ENCODE data around the gene SAP25. TPM values are rescaled to one million over a fixed set of nuclear protein-coding genes. Genes with fewer than 3 reads are reported as not detected.
A peak's percentile ranks its signal among the peaks of the same experiment; 100 is the strongest.

Gene SAP25
- total RNA-seq, 3 donors from 2014 or later (not counting 1 experiment from before 2014, with no cell fraction given), result 25.9 to 46.4 (median 32.5) TPM

GRCh38 chr7:100576384-100576993 lies 2.8 kb upstream of the SAP25 start:
- Histone ChIP-seq H3K27me3 (ENCODE audit: control insufficient read depth, insufficient read depth, low read length) (no peaks in the 10 kb centered on the region), H3K4me3 (ENCODE audit: low read length) (no peak overlapping the region), H3K36me3 (ENCODE audit: control insufficient read depth, insufficient read depth, low read length) (peaks cover 77% of the 10 kb centered on the region), H3K4me1 (ENCODE audit: control insufficient read depth, insufficient read depth, low read length) (peaks cover 3% of the 10 kb centered on the region), H3K9me3 (ENCODE audit: control insufficient read depth, insufficient read depth, low read length) (no peaks in the 10 kb centered on the region), H3K27ac (ENCODE audit: low read length) (no peak overlapping the region)
- Mint-ChIP-seq H3K4me1 (peaks cover 0 to 16% of the 10 kb centered on the region in 2 donors), H3K27ac (no peak overlapping the region), H3K9me3 (no peaks in the 10 kb centered on the region), H3K36me3 (no peaks in the 10 kb centered on the region), H3K4me3 (no peak overlapping the region), H3K27me3 (ENCODE audit: low read depth in 2 of 2) (no peaks in the 10 kb centered on the region)
- 95% methylated on average over 13 of the region's 13 CpGs for WGBS (ENCODE audit: insufficient coverage)
- intact Hi-C loops (cut with micrococcal nuclease), result no loop called here
- TF ChIP-seq CTCF (IDR thresholded peaks at IDR 0.05), result no peak
- DNase-seq (no peak), ATAC-seq (no peak)

- no peak overlapping the region for H3K27ac Mint-ChIP-seq
- 93% methylated on average over 16 of the region's 17 CpGs for WGBS (ENCODE audit: insufficient coverage)
Observed at GRCh38 chr7:100575746-100576383, 2.2 kb upstream of the SAP25 start.

GRCh38 chr7:100575206-100575631 lies 1.5 kb upstream of the SAP25 start:
- WGBS (ENCODE audit: insufficient coverage), result 97% methylated on average over 14 of the region's 14 CpGs
- Mint-ChIP-seq H3K4me1 (peaks cover 0 to 20% of the 10 kb centered on the region in 2 donors), H3K27me3 (ENCODE audit: low read depth in 2 of 2) (no peaks in the 10 kb centered on the region), H3K36me3 (no peaks in the 10 kb centered on the region), H3K4me3 (no peak overlapping the region), H3K9me3 (no peaks in the 10 kb centered on the region), H3K27ac (peak overlapping the region in 1 of 2 donors; percentile 14)
- TF ChIP-seq CTCF (IDR thresholded peaks at IDR 0.05), result no peak
- intact Hi-C loops (cut with micrococcal nuclease), result no loop called here
- no peaks in the 10 kb centered on the region for H3K27me3 ChIP-seq (ENCODE audit: control insufficient read depth, insufficient read depth, low read length)
- H3K4me1 ChIP-seq (ENCODE audit: control insufficient read depth, insufficient read depth, low read length), result peaks cover 11% of the 10 kb centered on the region
- peaks cover 65% of the 10 kb centered on the region for H3K36me3 ChIP-seq (ENCODE audit: control insufficient read depth, insufficient read depth, low read length)
- no peak overlapping the region for H3K4me3 ChIP-seq (ENCODE audit: low read length)
- DNase-seq (no peak), ATAC-seq (no peak)
- H3K9me3 ChIP-seq (ENCODE audit: control insufficient read depth, insufficient read depth, low read length), result no peaks in the 10 kb centered on the region
- no peak overlapping the region for H3K27ac ChIP-seq (ENCODE audit: low read length)

More at GRCh38 chr7:100575746-100576383, 2.2 kb upstream of the SAP25 start:
- Histone ChIP-seq H3K4me1 (ENCODE audit: control insufficient read depth, insufficient read depth, low read length) (peaks cover 6% of the 10 kb centered on the region), H3K36me3 (ENCODE audit: control insufficient read depth, insufficient read depth, low read length) (peaks cover 71% of the 10 kb centered on the region), H3K9me3 (ENCODE audit: control insufficient read depth, insufficient read depth, low read length) (no peaks in the 10 kb centered on the region), H3K27ac (ENCODE audit: low read length) (no peak overlapping the region), H3K27me3 (ENCODE audit: control insufficient read depth, insufficient read depth, low read length) (no peaks in the 10 kb centered on the region), H3K4me3 (ENCODE audit: low read length) (no peak overlapping the region)
- intact Hi-C loops (cut with micrococcal nuclease), result no loop called here
- Mint-ChIP-seq H3K27me3 (ENCODE audit: low read depth in 2 of 2) (no peaks in the 10 kb centered on the region), H3K4me1 (peaks cover 0 to 16% of the 10 kb centered on the region in 2 donors), H3K36me3 (no peaks in the 10 kb centered on the region), H3K4me3 (no peak overlapping the region), H3K9me3 (no peaks in the 10 kb centered on the region)
- no peak for ATAC-seq
- no peak for DNase-seq
- TF ChIP-seq CTCF (IDR thresholded peaks at IDR 0.05), result no peak
